Colonic mucosa (tissue), 4 donors: ENCODE data around the gene KCNN3. TPM values are rescaled to one million over a fixed set of nuclear protein-coding genes. Genes with fewer than 3 reads are reported as not detected.

Source experiments
- DNase-seq: peaks from one replicate; pipeline ENCODE4 v3.0.0-alpha.2; 2020
- H3K27ac ChIP-seq: fragments of 200-600 bp; one replicate; pipeline ENCODE4 v1.8.0; 2021
- H3K27me3 ChIP-seq: fragments of 200-600 bp; one replicate; pipeline ENCODE4 v1.8.0; 2021
- H3K36me3 ChIP-seq: fragments of 200-600 bp; one replicate; pipeline ENCODE4 v1.8.0; 2021
- H3K4me1 ChIP-seq: fragments of 200-600 bp; one replicate; pipeline ENCODE4 v1.8.0; 2021; ENCODE audit warnings: mild to moderate bottlenecking
- H3K4me3 ChIP-seq: fragments of 200-600 bp; one replicate; pipeline ENCODE4 v1.8.0; 2021
- H3K9ac ChIP-seq, 2 donors: one replicate each; pipeline ENCODE4 v1.7.0; 2013; ENCODE audit warnings: control low read depth in 2 of 2, low read depth in 2 of 2, low read length in 2 of 2
- H3K9me3 ChIP-seq: fragments of 200-600 bp; one replicate; pipeline ENCODE4 v1.8.0; 2021
- CTCF ChIP-seq: fragments of 200-600 bp; IDR thresholded peaks from one replicate; pipeline ENCODE4 v1.8.0; 2022; ENCODE audit warnings: antibody characterized with exemption, mild to moderate bottlenecking
- intact Hi-C: fragments of 100-400 bp; cut with DNase I; formaldehyde crosslinking; loops from one replicate; pipeline ENCODE4 v1.14.1; 2022
- total RNA-seq, 2 donors: library from RNA; stranded (reverse); fragmentation: NEBNext Ultra II Directional in 1 of 2; extraction: Animal tissue kit (Norgen Biotek cat#: 25700) in 1 of 2; gene quantifications; one replicate each; pipeline ENCODE4 v1.2.1, GENCODE V29; 2021
- donor health status: healthy.
- donor health status: DM: no; HTN: no; CAD: no.
- donor health status: DM: no; HTN: no; CAD: no.

Gene KCNN3
- total RNA-seq, 2 donors from 2014 or later: 0.99 to 2.5 TPM

- no peak overlapping the region for H3K27ac ChIP-seq
- no peak overlapping the region for H3K4me3 ChIP-seq
- H3K27me3 ChIP-seq: no peaks in the 10 kb centered on the region
- intact Hi-C loops: no loop called here
- no peak for DNase-seq
- H3K9me3 ChIP-seq: no peaks in the 10 kb centered on the region
- no peaks in the 10 kb centered on the region for H3K36me3 ChIP-seq
- H3K4me1 ChIP-seq: no peaks in the 10 kb centered on the region
- H3K9ac ChIP-seq: no peak overlapping the region
- TF ChIP-seq CTCF: no peak
Observed at GRCh38 chr1:154707901-154708463, 162.1 kb downstream of the KCNN3 start.

GRCh38 chr1:154706851-154707250 is 163.2 kb downstream of the KCNN3 start:
- Histone ChIP-seq H3K36me3 (no peaks in the 10 kb centered on the region), H3K9ac (no peak overlapping the region), H3K4me1 (no peaks in the 10 kb centered on the region), H3K4me3 (no peak overlapping the region), H3K27ac (no peak overlapping the region), H3K27me3 (no peaks in the 10 kb centered on the region), H3K9me3 (no peaks in the 10 kb centered on the region)
- no peak for DNase-seq
- TF ChIP-seq CTCF: no peak
- intact Hi-C loops: no loop called here

- H3K36me3 ChIP-seq: no peaks in the 10 kb centered on the region
- DNase-seq: no peak
- no peak overlapping the region for H3K27ac ChIP-seq
- no peaks in the 10 kb centered on the region for H3K9me3 ChIP-seq
- no peak overlapping the region for H3K9ac ChIP-seq
- TF ChIP-seq CTCF: no peak
- H3K4me3 ChIP-seq: no peak overlapping the region
- intact Hi-C loops: no loop called here
- H3K4me1 ChIP-seq: no peaks in the 10 kb centered on the region
- H3K27me3 ChIP-seq: no peaks in the 10 kb centered on the region
Observed at GRCh38 chr1:154705544-154705943, 164.5 kb downstream of the KCNN3 start.

- H3K4me3 ChIP-seq: no peak overlapping the region
- H3K9ac ChIP-seq: no peak overlapping the region
- H3K27me3 ChIP-seq: no peaks in the 10 kb centered on the region
- DNase-seq: no peak
- intact Hi-C loops: no loop called here
- no peaks in the 10 kb centered on the region for H3K36me3 ChIP-seq
- H3K4me1 ChIP-seq: no peaks in the 10 kb centered on the region
- TF ChIP-seq CTCF: no peak
- H3K27ac ChIP-seq: no peak overlapping the region
- no peaks in the 10 kb centered on the region for H3K9me3 ChIP-seq
Observed at GRCh38 chr1:154703170-154703569, 166.9 kb downstream of the KCNN3 start.

GRCh38 chr1:154698320-154699096 is 171.6 kb downstream of the KCNN3 start:
- TF ChIP-seq CTCF: no peak
- Histone ChIP-seq H3K4me1 (no peaks in the 10 kb centered on the region), H3K9ac (no peak overlapping the region), H3K27ac (no peak overlapping the region), H3K4me3 (no peak overlapping the region), H3K36me3 (no peaks in the 10 kb centered on the region), H3K9me3 (no peaks in the 10 kb centered on the region), H3K27me3 (peaks cover 3% of the 10 kb centered on the region)
- no peak for DNase-seq
- intact Hi-C loops: no loop called here
